Heart left ventricle (tissue), 16 donors: ENCODE measurements around the gene AJM1. TPM values are rescaled to one million over a fixed set of nuclear protein-coding genes. Genes with fewer than 3 reads are reported as not detected.
"Not testable (repeated sequence)": the region's sequence is repeated elsewhere in the genome, so short reads cannot be mapped to it uniquely, and the experiment has no call there.

Experiments
- ATAC-seq, 4 donors: fragments of 200-7000 bp; cut with Tn5 transposase; one replicate each; pipeline ENCODE4 v1.9.1; 2020 to 2022; ENCODE audit warnings: moderate library complexity in 4 of 4, mild to moderate bottlenecking in 3 of 4, moderate number of reproducible peaks in 1 of 4
- DNase-seq, 5 donors: peaks; one replicate each; pipeline ENCODE4 v3.0.0-alpha.2; 2020
- H3K27ac ChIP-seq, 12 donors: fragments of 200-600 bp; sonication (generic) in 4 of 12; one replicate each; pipeline versions ENCODE4 v1.5.0 to v1.8.0; 2016 to 2022; ENCODE audit warnings: mild to moderate bottlenecking in 2 of 12
- H3K27me3 ChIP-seq, 9 donors: fragments of 200-600 bp; sonication (generic) in 2 of 9; one replicate each; pipeline versions ENCODE4 v1.5.1 to v1.8.0; 2016 to 2022; ENCODE audit warnings: mild to moderate bottlenecking in 3 of 9
- H3K36me3 ChIP-seq, 9 donors: fragments of 200-600 bp; sonication (generic) in 2 of 9; one replicate each; pipeline versions ENCODE4 v1.5.0 to v1.8.0; 2018 to 2022; ENCODE audit warnings: mild to moderate bottlenecking in 2 of 9
- H3K4me1 ChIP-seq, 12 donors: fragments of 200-600 bp; sonication (generic) in 4 of 12; one replicate each; pipeline versions ENCODE4 v1.5.0 to v1.8.0; 2016 to 2022; ENCODE audit warnings: mild to moderate bottlenecking in 3 of 12
- H3K4me3 ChIP-seq, 12 donors: fragments of 200-600 bp; sonication (generic) in 4 of 12; one replicate each; pipeline versions ENCODE4 v1.5.0 to v1.8.0; 2017 to 2022; ENCODE audit warnings: mild to moderate bottlenecking in 9 of 12, moderate library complexity in 4 of 12
- H3K9me3 ChIP-seq, 12 donors: fragments of 200-600 bp; sonication (generic) in 4 of 12; one replicate each; pipeline versions ENCODE4 v1.5.0 to v1.8.0; 2016 to 2022; ENCODE audit warnings: mild to moderate bottlenecking in 1 of 12
- POLR2A ChIP-seq, 2 donors: fragments of 450-650 bp; IDR thresholded peaks; one replicate each; pipeline ENCODE4 v1.6.1; 2017; ENCODE audit warnings: antibody characterized with exemption in 2 of 2, mild to moderate bottlenecking in 2 of 2, moderate library complexity in 2 of 2
- WGBS, 4 donors: extraction: QIAGEN DNeasy Blood & Tissue Kit in 2 of 4; methylation state at CpG; one replicate each; pipeline versions ENCODE4 v1.1.5 to v1.1.7; 2013 to 2018; 5-methylcytosine and 5-hydroxymethylcytosine counted together
- intact Hi-C, 10 donors: fragments of 100-400 bp; cut with DNase I; formaldehyde crosslinking; loops; one replicate each; pipeline versions ENCODE4 v1.11.1 to v1.14.2; 2022
- polyA plus RNA-seq, 2 donors: library from polyadenylated mRNA; stranded (reverse); fragments of 200-250 nt; gene quantifications; one replicate each; pipeline ENCODE4 v1.2.3, GENCODE V29; 2013
- total RNA-seq, 9 donors: library from RNA; depleted of rRNA in 2 of 9; stranded (reverse); fragments of >200 nt in 2 of 9; fragmentation: NEBNext Ultra II Directional in 3 of 9; extraction: Animal tissue kit (Norgen Biotek cat#: 25700) in 3 of 9; gene quantifications; one replicate each; pipeline versions ENCODE4 v1.1.0 to v1.2.4, GENCODE V29; 2016 to 2023
- TF ChIP-seq, protein P1 (sequence below), 12 donors: fragments of 200-600 bp; sonication (generic) in 4 of 12; IDR thresholded peaks; one replicate each; pipeline versions ENCODE4 v1.5.0 to v1.8.0; 2018 to 2022; ENCODE audit warnings: antibody characterized with exemption in 12 of 12, mild to moderate bottlenecking in 5 of 12
- donor health status: ischemic (EF 13 %, LVEDD 7.1; RV severe dilation, severe dysfunction).
- donor health status: healthy with polysubstance abuse.
- donor health status: DM: no; HTN: yes; CAD: no.
- donor health status: DM: no; HTN: no; CAD: no.
- donor health status: ischemic (EF 25% LVEDD 6.9; RV normal size, moderate dysfunction).
- donor health status: ischemic (EF 25% LVEDD 5.7; RV mildly dilated, moderate dysfunction).
- donor health status: healthy.
- donor health status: DM: yes; HTN: yes; CAD: no.
- donor health status: ischemic (EF 35%, LVEDD 5.7; RV mildly dilated, moderate dysfunction).
- donor health status: nonischemic (EF 11% LVEDD 7.7; RV severe dilation, severe dysfunction).
- donor health status: DM: yes; HTN: yes; CAD: no.
- donor health status: PGD.
- donor health status: ischemic (EF 29% LVEDD 5.4; RV normal size, mild dysfunction).
- donor health status: nonischemic (EF 23%, LVEDD 6.1; RV moderate dilation, normal function).

The AJM1 gene
- total and polyA plus RNA-seq, 11 donors, result 2.6 to 7.0 (median 5.5) TPM

DNA sequence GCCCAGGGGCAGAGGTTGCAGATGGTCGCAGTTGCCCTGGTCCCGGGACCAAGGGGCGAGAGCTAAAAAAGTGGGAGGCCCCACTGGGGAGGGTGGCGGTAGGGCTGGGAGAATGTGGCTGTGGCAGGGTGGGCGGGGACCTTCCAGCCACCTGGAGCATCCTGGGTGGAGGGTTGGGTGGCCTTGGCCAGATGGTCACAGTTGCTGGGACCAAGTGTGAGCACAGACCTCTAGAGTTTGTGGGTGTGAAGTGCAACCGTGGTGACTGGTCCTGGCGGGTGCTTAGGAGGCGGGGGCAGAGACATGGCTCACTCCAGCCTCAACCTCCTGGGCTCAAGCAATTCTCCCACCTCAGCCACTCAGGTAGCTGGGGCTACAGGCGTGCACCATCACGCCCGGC, 38.4 kb downstream of the AJM1 start:
- 79 to 87% (median 84%) methylated on average over 11 of the region's 11 CpGs for WGBS, 4 donors
- no peaks in the 10 kb centered on the region for H3K27me3 ChIP-seq
- peaks cover 0 to 33% (median 19%) of the 10 kb centered on the region in 12 donors for H3K4me1 ChIP-seq
- ATAC-seq, result no peak
- no peak overlapping the region for H3K4me3 ChIP-seq
- H3K27ac ChIP-seq, result no peak overlapping the region
- intact Hi-C loops, result loop anchor here in 3 of 10 donors (5.0 to 10.0 kb wide), 3 partner anchors 54 to 144 kb away; partner anchors contain the start of genes ABCA2 (in 1 of the 3) and FBXW5 (in 1 of the 3)
- DNase-seq, result no peak
- H3K36me3 ChIP-seq, result no peaks in the 10 kb centered on the region
- TF ChIP-seq, protein P1, sequence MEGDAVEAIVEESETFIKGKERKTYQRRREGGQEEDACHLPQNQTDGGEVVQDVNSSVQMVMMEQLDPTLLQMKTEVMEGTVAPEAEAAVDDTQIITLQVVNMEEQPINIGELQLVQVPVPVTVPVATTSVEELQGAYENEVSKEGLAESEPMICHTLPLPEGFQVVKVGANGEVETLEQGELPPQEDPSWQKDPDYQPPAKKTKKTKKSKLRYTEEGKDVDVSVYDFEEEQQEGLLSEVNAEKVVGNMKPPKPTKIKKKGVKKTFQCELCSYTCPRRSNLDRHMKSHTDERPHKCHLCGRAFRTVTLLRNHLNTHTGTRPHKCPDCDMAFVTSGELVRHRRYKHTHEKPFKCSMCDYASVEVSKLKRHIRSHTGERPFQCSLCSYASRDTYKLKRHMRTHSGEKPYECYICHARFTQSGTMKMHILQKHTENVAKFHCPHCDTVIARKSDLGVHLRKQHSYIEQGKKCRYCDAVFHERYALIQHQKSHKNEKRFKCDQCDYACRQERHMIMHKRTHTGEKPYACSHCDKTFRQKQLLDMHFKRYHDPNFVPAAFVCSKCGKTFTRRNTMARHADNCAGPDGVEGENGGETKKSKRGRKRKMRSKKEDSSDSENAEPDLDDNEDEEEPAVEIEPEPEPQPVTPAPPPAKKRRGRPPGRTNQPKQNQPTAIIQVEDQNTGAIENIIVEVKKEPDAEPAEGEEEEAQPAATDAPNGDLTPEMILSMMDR (IDR thresholded peaks at IDR 0.05), result no peak
- no peak for TF ChIP-seq POLR2A (IDR thresholded peaks at IDR 0.05)
- no peaks in the 10 kb centered on the region for H3K9me3 ChIP-seq

DNA sequence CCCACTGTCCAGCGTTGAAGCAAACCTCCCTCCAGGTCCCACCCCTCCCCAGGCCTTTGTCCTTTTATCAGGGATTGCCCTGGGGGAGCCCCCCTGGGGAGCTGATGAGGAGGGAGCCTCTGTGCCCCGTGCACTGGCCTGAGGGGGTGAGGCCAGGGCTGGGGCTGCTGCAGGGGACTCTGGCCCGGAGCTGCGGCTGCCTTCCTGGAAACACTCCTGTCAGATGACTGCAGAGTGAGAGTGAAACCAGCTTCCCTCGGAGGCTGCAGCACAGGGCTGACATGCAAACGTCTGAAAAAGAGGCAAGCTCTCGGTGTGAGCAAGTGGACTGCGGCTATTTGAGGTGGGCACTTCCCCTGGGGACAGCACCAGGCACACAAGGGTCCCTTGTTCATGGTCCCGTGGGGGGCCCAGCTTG, 39.4 kb downstream of the AJM1 start:
- Histone ChIP-seq H3K27me3 (no peaks in the 10 kb centered on the region), H3K27ac (peak overlapping the region in 11 of 12 donors; percentile 3 to 92 (median 35)), H3K4me1 (peaks cover 0 to 35% (median 22%) of the 10 kb centered on the region in 12 donors), H3K9me3 (no peaks in the 10 kb centered on the region), H3K4me3 (peak overlapping the region in 6 of 12 donors; percentile 9 to 56 (median 24)), H3K36me3 (no peaks in the 10 kb centered on the region)
- ATAC-seq (peak in 3 of 4 donors; percentile 27 to 64 (median 40)), DNase-seq (peak in 1 of 5 donors; percentile 43)
- no peak for TF ChIP-seq POLR2A (IDR thresholded peaks at IDR 0.05)
- TF ChIP-seq, protein P1 (IDR thresholded peaks at IDR 0.05), result no peak
- intact Hi-C loops, result loop anchor here in 3 of 10 donors (5.0 to 10.0 kb wide), 3 partner anchors 53 to 143 kb away; partner anchors contain the start of genes ABCA2 (in 1 of the 3) and FBXW5 (in 1 of the 3)
- 8 to 17% (median 14%) methylated on average over 8 to 9 of the region's 9 CpGs for WGBS, 4 donors

DNA sequence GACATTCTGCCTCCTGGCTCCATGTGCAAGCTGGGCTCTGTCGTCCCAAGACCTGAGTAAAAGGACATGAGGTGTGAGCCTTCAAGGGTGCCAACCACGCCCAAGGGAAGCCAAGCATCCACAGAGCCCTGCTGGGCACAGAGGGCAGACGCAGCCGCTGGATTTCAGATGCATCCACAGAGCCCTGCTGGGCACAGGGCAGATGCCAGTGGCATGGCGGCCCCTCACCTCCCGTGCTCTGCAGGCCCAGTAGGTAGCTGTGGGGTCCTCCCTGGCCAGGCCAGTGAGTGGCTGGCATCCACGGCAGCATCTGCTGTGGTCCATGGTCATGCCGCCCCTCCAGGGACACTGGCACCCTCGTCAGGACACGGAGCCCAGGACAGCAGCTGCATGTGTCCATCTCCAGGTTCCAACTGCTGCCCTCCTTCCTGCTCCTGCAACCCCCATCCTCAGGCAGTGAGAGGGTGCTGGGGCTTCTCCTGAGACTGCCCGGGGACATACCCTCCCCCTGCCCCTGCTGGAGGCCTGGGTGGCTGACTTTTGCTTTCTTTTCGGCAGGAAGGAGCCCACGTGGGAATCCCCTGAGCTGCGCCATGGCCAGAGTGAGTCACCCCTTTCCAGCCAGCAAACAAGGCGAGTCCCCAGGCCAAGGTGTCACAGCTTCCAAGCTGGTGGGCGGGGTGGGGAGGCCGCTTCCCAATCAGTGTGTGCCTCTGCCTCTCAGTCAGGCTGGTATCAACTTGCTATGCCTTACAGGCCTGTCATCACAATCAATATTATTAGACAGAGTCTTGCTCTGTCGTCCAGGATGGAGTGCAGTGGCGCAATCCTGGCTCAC, 40.0 kb downstream of the AJM1 start:
- DNase-seq (peak in 4 of 5 donors; percentile 47 to 78 (median 62)), ATAC-seq (peak in 2 of 4 donors; percentile 22 to 69)
- peaks cover 2 to 41% (median 27%) of the 10 kb centered on the region in 12 donors for H3K4me1 ChIP-seq
- TF ChIP-seq, protein P1 (IDR thresholded peaks at IDR 0.05), result no peak
- no peak for TF ChIP-seq POLR2A (IDR thresholded peaks at IDR 0.05)
- intact Hi-C loops, result loop anchor here in 3 of 10 donors (5.0 to 10.0 kb wide), 3 partner anchors 52 to 142 kb away; partner anchors contain the start of genes ABCA2 (in 1 of the 3) and FBXW5 (in 1 of the 3)
- H3K27ac ChIP-seq, result peak overlapping the region in 11 of 12 donors; percentile 3 to 92 (median 35)
- peak overlapping the region in 7 of 12 donors; percentile 6 to 56 (median 21) for H3K4me3 ChIP-seq
- no peaks in the 10 kb centered on the region for H3K36me3 ChIP-seq
- 39 to 56% (median 50%) methylated on average over 6 to 19 of the region's 19 CpGs for WGBS, 4 donors
- H3K27me3 ChIP-seq, result no peaks in the 10 kb centered on the region
- H3K9me3 ChIP-seq, result no peaks in the 10 kb centered on the region

DNA sequence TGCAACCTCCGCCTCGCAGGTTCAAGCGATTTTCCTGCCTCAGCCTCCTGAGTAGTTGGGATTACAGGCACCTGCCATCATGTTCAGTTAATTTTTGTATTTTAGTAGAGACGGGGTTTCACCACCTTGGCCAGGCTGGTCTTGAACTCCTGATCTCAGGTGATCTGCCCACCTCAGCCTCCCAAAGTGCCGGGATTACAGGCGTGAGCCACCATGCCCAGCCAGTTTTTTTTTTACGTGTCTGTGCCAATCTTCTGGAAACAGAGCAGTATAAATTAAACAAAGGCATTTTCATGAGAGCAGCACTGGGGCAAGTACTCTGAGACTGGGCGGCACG, 40.6 kb downstream of the AJM1 start:
- not testable (repeated sequence) for ATAC-seq, H3K27me3 ChIP-seq, DNase-seq, H3K36me3 ChIP-seq, H3K9me3 ChIP-seq
- intact Hi-C loops, result loop anchor here in 3 of 10 donors (5.0 to 10.0 kb wide), 3 partner anchors 52 to 142 kb away; partner anchors contain the start of genes ABCA2 (in 1 of the 3) and FBXW5 (in 1 of the 3)
- 79 to 95% (median 88%) methylated on average over 9 of the region's 9 CpGs for WGBS, 4 donors
- Histone ChIP-seq H3K27ac (peak overlapping the region in 5 of 12 donors; percentile 6 to 92 (median 58)), H3K4me3 (peak overlapping the region in 2 of 12 donors; percentile 37 to 56), H3K4me1 (peaks cover 5 to 47% (median 33%) of the 10 kb centered on the region in 12 donors)

DNA sequence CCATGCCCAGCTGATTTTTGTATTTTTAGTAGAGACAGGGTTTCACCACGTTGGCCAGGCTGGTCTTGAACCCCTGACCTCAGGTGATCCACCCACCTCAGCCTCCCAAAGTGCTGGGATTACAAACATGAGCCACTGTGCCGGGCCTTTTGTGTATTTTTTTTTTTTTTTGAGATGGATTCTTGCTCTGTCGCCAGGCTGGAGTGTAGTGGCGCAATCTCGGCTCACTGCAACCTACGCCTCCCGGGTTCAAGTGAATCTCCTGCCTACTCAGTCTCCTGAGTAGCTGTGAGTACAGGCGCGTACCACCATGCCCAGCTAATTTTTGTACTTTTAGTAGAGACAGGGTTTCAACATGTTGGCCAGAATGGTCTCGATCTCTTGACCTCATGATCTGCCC, 41.4 kb downstream of the AJM1 start:
- H3K27ac ChIP-seq, H3K4me3 ChIP-seq, H3K9me3 ChIP-seq, H3K27me3 ChIP-seq, DNase-seq, ATAC-seq, H3K36me3 ChIP-seq: not testable (repeated sequence)
- WGBS, 4 donors, result 90 to 97% (median 91%) methylated on average over 10 of the region's 10 CpGs
- intact Hi-C loops, result loop anchor here in 3 of 10 donors (5.0 to 10.0 kb wide), 3 partner anchors 51 to 141 kb away; partner anchors contain the start of genes ABCA2 (in 1 of the 3) and FBXW5 (in 1 of the 3)
- H3K4me1 ChIP-seq, result peaks cover 5 to 54% (median 34%) of the 10 kb centered on the region in 12 donors
